Heart left ventricle (tissue), 16 donors: Measurements from ENCODE around the gene CENPP. TPM values are rescaled to one million over a fixed set of nuclear protein-coding genes. Genes with fewer than 3 reads are reported as not detected.

Experiments used
- ATAC-seq, 4 donors: fragments of 200-7000 bp; cut with Tn5 transposase; one replicate each; pipeline ENCODE4 v1.9.1; 2020 to 2022; ENCODE audit warnings: moderate library complexity in 4 of 4, mild to moderate bottlenecking in 3 of 4, moderate number of reproducible peaks in 1 of 4
- DNase-seq, 5 donors: peaks; one replicate each; pipeline ENCODE4 v3.0.0-alpha.2; 2020
- H3K27ac ChIP-seq, 12 donors: fragments of 200-600 bp; sonication (generic) in 4 of 12; one replicate each; pipeline versions ENCODE4 v1.5.0 to v1.8.0; 2016 to 2022; ENCODE audit warnings: mild to moderate bottlenecking in 2 of 12
- H3K27me3 ChIP-seq, 9 donors: fragments of 200-600 bp; sonication (generic) in 2 of 9; one replicate each; pipeline versions ENCODE4 v1.5.1 to v1.8.0; 2016 to 2022; ENCODE audit warnings: mild to moderate bottlenecking in 3 of 9
- H3K36me3 ChIP-seq, 9 donors: fragments of 200-600 bp; sonication (generic) in 2 of 9; one replicate each; pipeline versions ENCODE4 v1.5.0 to v1.8.0; 2018 to 2022; ENCODE audit warnings: mild to moderate bottlenecking in 2 of 9
- H3K4me1 ChIP-seq, 12 donors: fragments of 200-600 bp; sonication (generic) in 4 of 12; one replicate each; pipeline versions ENCODE4 v1.5.0 to v1.8.0; 2016 to 2022; ENCODE audit warnings: mild to moderate bottlenecking in 3 of 12
- H3K4me3 ChIP-seq, 12 donors: fragments of 200-600 bp; sonication (generic) in 4 of 12; one replicate each; pipeline versions ENCODE4 v1.5.0 to v1.8.0; 2017 to 2022; ENCODE audit warnings: mild to moderate bottlenecking in 9 of 12, moderate library complexity in 4 of 12
- H3K9me3 ChIP-seq, 12 donors: fragments of 200-600 bp; sonication (generic) in 4 of 12; one replicate each; pipeline versions ENCODE4 v1.5.0 to v1.8.0; 2016 to 2022; ENCODE audit warnings: mild to moderate bottlenecking in 1 of 12
- CTCF ChIP-seq, 12 donors: fragments of 200-600 bp; sonication (generic) in 4 of 12; IDR thresholded peaks; one replicate each; pipeline versions ENCODE4 v1.5.0 to v1.8.0; 2018 to 2022; ENCODE audit warnings: antibody characterized with exemption in 12 of 12, mild to moderate bottlenecking in 5 of 12
- POLR2A ChIP-seq, 2 donors: fragments of 450-650 bp; IDR thresholded peaks; one replicate each; pipeline ENCODE4 v1.6.1; 2017; ENCODE audit warnings: antibody characterized with exemption in 2 of 2, mild to moderate bottlenecking in 2 of 2, moderate library complexity in 2 of 2
- WGBS, 4 donors: extraction: QIAGEN DNeasy Blood & Tissue Kit in 2 of 4; methylation state at CpG; one replicate each; pipeline versions ENCODE4 v1.1.5 to v1.1.7; 2013 to 2018; 5-methylcytosine and 5-hydroxymethylcytosine counted together
- intact Hi-C, 10 donors: fragments of 100-400 bp; cut with DNase I; formaldehyde crosslinking; loops; one replicate each; pipeline versions ENCODE4 v1.11.1 to v1.14.2; 2022
- polyA plus RNA-seq, 2 donors: library from polyadenylated mRNA; stranded (reverse); fragments of 200-250 nt; gene quantifications; one replicate each; pipeline ENCODE4 v1.2.3, GENCODE V29; 2013
- total RNA-seq, 9 donors: library from RNA; depleted of rRNA in 2 of 9; stranded (reverse); fragments of >200 nt in 2 of 9; fragmentation: NEBNext Ultra II Directional in 3 of 9; extraction: Animal tissue kit (Norgen Biotek cat#: 25700) in 3 of 9; gene quantifications; one replicate each; pipeline versions ENCODE4 v1.1.0 to v1.2.4, GENCODE V29; 2016 to 2023
- donor health status: ischemic (EF 13 %, LVEDD 7.1; RV severe dilation, severe dysfunction).
- donor health status: healthy with polysubstance abuse.
- donor health status: DM: no; HTN: yes; CAD: no.
- donor health status: DM: no; HTN: no; CAD: no.
- donor health status: ischemic (EF 25% LVEDD 6.9; RV normal size, moderate dysfunction).
- donor health status: ischemic (EF 25% LVEDD 5.7; RV mildly dilated, moderate dysfunction).
- donor health status: healthy.
- donor health status: DM: yes; HTN: yes; CAD: no.
- donor health status: ischemic (EF 35%, LVEDD 5.7; RV mildly dilated, moderate dysfunction).
- donor health status: nonischemic (EF 11% LVEDD 7.7; RV severe dilation, severe dysfunction).
- donor health status: DM: yes; HTN: yes; CAD: no.
- donor health status: PGD.
- donor health status: ischemic (EF 29% LVEDD 5.4; RV normal size, mild dysfunction).
- donor health status: nonischemic (EF 23%, LVEDD 6.1; RV moderate dilation, normal function).

The CENPP gene
- total and polyA plus RNA-seq, 11 donors: 1.1 to 5.8 (median 2.4) TPM

- Histone ChIP-seq H3K9me3 (no peaks in the 10 kb centered on the region), H3K4me1 (peaks cover 0 to 53% (median 23%) of the 10 kb centered on the region in 12 donors), H3K4me3 (peak overlapping the region in 11 of 12 donors; percentile 5 to 60 (median 33)), H3K36me3 (no peaks in the 10 kb centered on the region), H3K27ac (peak overlapping the region; percentile 31 to 85 (median 72)), H3K27me3 (no peaks in the 10 kb centered on the region)
- TF ChIP-seq CTCF (IDR thresholded peaks at IDR 0.05) (no peak), POLR2A (IDR thresholded peaks at IDR 0.05) (no peak)
- WGBS, 4 donors: 20 to 33% (median 28%) methylated on average over 2 of the region's 2 CpGs
- DNase-seq (peak in 1 of 5 donors; percentile 39), ATAC-seq (peak; percentile 29 to 63 (median 54))
- intact Hi-C loops: loop anchor here in 4 of 10 donors (5.0 to 10.0 kb wide), 5 partner anchors 52 to 134 kb away; partner anchors contain the start of gene ECM2 (in 1 of the 4)
Measured at GRCh38 chr9:92480291-92480771, 154.6 kb downstream of the CENPP start.

GRCh38 chr9:92480986-92481633 lies 155.4 kb downstream of the CENPP start:
- TF ChIP-seq POLR2A (IDR thresholded peaks at IDR 0.05) (no peak), CTCF (IDR thresholded peaks at IDR 0.05) (no peak)
- peak in 2 of 4 donors; percentile 42 to 67 for ATAC-seq
- Histone ChIP-seq H3K9me3 (no peaks in the 10 kb centered on the region), H3K27me3 (no peaks in the 10 kb centered on the region), H3K27ac (peak overlapping the region; percentile 31 to 85 (median 72)), H3K36me3 (no peaks in the 10 kb centered on the region), H3K4me3 (peak overlapping the region in 11 of 12 donors; percentile 5 to 60 (median 33)), H3K4me1 (peaks cover 0 to 53% (median 23%) of the 10 kb centered on the region in 12 donors)
- DNase-seq: no peak
- intact Hi-C loops: loop anchor here in 4 of 10 donors (5.0 to 10.0 kb wide), 5 partner anchors 51 to 134 kb away; partner anchors contain the start of gene ECM2 (in 1 of the 4)
- 46 to 62% (median 55%) methylated on average over 2 of the region's 2 CpGs for WGBS, 4 donors

- Histone ChIP-seq H3K27ac (peak within 1 kb of the TSS; percentile 31 to 85 (median 72)), H3K4me1 (peaks cover 0 to 53% (median 23%) of the 10 kb centered on the region in 12 donors), H3K9me3 (no peaks in the 10 kb centered on the region), H3K36me3 (no peaks in the 10 kb centered on the region), H3K27me3 (no peaks in the 10 kb centered on the region), H3K4me3 (peak within 1 kb of the TSS in 11 of 12 donors; percentile 5 to 60 (median 33))
- WGBS, 4 donors: 26 to 34% (median 30%) methylated on average over 3 of the region's 3 CpGs
- intact Hi-C loops: loop anchor here in 4 of 10 donors (5.0 to 10.0 kb wide), 5 partner anchors 50 to 132 kb away; partner anchors contain the start of gene ECM2 (in 1 of the 4)
- DNase-seq (no peak), ATAC-seq (peak; percentile 62 to 73 (median 70))
- TF ChIP-seq POLR2A (IDR thresholded peaks at IDR 0.05) (no peak), CTCF (IDR thresholded peaks at IDR 0.05) (no peak)
Measured at GRCh38 chr9:92482329-92482728, 156.6 kb downstream of the CENPP start, which contains the start of gene ASPN. TSS of gene ASPN (minus strand) at chr9:92482506.

GRCh38 chr9:92482805-92483204 lies 157.1 kb downstream of the CENPP start:
- intact Hi-C loops: loop anchor here in 4 of 10 donors (5.0 to 10.0 kb wide), 5 partner anchors 49 to 132 kb away; partner anchors contain the start of gene ECM2 (in 1 of the 4)
- peaks cover 0 to 53% (median 23%) of the 10 kb centered on the region in 12 donors for H3K4me1 ChIP-seq

More at GRCh38 chr9:92482805-92483204, 157.1 kb downstream of the CENPP start:
- DNase-seq (no peak), ATAC-seq (no peak)
- Histone ChIP-seq H3K27me3 (no peaks in the 10 kb centered on the region), H3K9me3 (no peaks in the 10 kb centered on the region), H3K27ac (peak overlapping the region in 4 of 12 donors; percentile 20 to 85 (median 80)), H3K4me3 (peak overlapping the region in 4 of 12 donors; percentile 46 to 60 (median 55)), H3K36me3 (no peaks in the 10 kb centered on the region)
- TF ChIP-seq POLR2A (IDR thresholded peaks at IDR 0.05) (no peak), CTCF (IDR thresholded peaks at IDR 0.05) (no peak)
